HG03565 (cell line): ENCODE data around the gene SHC3.

Experiments used
- ATAC-seq: cut with Tn5 transposase; IDR thresholded peaks from one replicate; pipeline ENCODE4 v1.9.1; 2021; ENCODE audit warnings: mild to moderate bottlenecking, moderate library complexity; ENCODE audit not compliant: unreplicated experiment

SHC3 gene

DNA sequence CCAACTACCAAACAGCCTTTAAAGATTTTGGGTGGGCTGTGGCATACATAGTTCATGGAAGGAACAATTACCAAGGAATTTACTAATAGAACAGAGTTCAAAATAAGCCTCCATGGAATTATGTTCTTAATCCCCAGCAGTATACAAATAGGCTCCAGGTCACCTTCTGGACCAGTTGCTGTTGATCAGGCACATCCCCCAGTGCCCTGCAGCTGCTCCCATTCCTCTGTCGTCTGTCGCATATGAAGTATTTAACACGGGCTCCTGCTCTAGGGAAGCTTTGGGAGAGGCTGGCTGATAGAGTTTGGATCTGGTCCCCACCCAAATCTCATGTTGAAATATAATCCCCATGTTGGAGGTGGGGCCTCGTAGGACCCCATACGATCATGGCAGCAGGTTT lies 17.8 kb downstream of the SHC3 start:
- ATAC-seq, result no peak

DNA sequence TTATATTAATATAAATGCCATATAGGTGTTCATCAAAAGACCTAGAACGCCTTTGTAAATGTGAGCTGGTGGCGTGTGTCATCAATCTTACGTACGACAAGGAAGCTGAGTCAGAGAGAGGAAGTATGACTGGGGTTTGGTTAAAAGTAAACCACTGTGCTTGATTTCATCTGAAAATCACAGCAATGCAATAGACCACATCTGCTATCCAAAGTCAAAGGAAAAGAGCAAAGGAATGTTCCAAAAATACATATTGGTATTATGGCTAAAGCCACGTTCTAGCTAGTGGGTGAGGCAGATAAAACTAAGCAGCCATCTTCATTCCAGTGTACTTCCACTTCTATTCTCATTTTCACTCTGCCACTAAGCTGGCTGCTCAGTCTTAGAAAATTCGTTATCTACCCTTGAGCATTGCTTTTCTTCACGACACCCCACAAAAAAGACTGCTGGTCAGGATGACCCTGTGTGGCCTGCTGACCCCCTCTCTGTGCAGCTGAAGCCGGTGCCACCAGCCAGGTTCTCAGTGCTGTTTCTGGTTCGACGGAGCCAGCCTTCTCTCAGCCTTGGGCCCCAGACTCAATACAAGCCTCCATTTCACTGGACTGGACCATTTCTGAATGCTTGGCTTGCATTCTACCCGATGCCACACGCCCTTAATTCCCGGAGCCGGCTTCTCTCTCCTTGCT lies 23.8 kb downstream of the SHC3 start:
- no peak for ATAC-seq

GRCh38 chr9:89154218-89154617 lies 24.4 kb downstream of the SHC3 start:
- no peak for ATAC-seq

- no peak for ATAC-seq
Measured at GRCh38 chr9:89153232-89154017, 25.2 kb downstream of the SHC3 start.

GRCh38 chr9:89149726-89150125 lies 28.9 kb downstream of the SHC3 start:
- ATAC-seq, result no peak

DNA sequence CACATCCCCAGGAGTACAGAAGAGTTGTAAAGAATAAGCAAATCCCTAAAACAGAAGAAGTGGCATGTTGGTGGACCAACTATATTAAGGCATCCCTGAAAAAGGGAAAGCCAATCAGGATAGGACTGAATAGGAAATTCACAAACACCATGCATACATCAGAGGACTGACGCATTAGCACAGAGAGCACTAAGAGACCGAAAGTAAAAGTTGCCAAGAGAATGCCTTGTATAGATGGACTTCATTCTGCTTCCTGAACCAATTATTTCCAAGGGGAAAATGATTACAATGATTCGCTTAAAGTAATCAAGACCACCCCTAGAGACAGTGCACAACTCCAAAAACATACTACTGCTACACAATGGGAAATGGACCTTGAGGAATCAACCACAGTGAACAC lies 33.5 kb downstream of the SHC3 start:
- no peak for ATAC-seq

DNA sequence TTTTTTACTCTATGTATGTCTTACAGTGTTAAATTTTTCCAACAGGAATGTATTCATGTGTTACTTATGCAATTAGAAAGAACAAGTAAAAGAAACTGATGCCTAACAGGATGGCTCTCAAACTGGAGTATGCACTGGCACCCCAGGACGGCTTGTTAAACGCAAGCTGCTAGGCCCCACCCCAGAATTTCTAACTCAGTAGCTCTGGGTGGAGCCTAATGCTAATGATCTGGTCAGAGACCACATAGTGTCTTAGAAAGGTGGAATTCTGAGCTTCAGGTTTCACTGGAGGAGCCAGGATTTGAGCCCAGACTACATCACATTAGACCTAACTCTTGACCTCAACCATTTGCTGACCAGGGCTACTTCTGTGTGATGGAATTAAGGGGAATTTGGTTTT lies 34.4 kb downstream of the SHC3 start:
- no peak for ATAC-seq

- ATAC-seq, result no peak
Measured at GRCh38 chr9:89143266-89143665, 35.4 kb downstream of the SHC3 start.

GRCh38 chr9:89139455-89139854 lies 39.2 kb downstream of the SHC3 start:
- no peak for ATAC-seq

DNA sequence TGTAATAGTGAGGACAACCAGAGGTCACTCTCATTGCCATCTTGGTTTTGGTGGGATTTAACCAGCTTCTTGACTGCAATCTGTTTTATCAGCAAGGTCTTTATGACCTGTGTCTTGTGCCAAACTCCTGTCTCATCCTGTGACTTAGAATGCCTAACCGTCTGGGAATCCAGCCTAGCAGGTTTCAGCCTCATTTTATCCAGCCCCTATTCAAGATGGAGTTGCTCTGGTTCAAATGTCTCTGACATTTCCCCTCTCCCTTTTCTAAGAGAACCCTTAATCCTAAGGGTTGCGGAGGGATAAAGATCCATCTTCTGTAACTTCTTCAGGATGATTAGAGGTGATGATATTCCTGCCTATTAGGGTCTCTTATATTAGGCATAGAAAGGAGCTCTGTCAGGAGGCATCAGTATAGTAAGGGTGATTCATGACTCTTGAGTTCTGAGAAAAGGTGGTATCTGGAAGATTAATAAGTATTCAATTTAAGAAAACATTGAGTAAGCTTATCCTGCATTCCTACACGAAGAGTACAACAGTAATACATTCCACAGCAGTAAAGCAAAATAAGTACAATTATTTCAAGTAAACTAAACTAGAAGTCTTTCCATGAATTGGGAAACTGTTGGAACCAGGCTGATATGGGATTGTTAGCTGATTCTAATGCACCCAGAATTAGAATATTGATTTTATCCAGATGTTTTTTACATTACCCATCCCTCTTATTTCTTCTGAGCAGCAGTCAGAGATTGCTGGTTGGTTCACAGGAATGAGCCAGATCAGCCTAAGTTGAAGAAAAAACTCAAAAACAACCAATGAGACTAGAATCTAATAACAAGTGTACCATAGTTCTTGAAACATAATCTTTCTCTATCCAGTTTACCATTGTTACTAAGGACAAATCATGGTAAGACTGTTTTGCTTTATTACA lies 39.9 kb downstream of the SHC3 start:
- no peak for ATAC-seq

DNA sequence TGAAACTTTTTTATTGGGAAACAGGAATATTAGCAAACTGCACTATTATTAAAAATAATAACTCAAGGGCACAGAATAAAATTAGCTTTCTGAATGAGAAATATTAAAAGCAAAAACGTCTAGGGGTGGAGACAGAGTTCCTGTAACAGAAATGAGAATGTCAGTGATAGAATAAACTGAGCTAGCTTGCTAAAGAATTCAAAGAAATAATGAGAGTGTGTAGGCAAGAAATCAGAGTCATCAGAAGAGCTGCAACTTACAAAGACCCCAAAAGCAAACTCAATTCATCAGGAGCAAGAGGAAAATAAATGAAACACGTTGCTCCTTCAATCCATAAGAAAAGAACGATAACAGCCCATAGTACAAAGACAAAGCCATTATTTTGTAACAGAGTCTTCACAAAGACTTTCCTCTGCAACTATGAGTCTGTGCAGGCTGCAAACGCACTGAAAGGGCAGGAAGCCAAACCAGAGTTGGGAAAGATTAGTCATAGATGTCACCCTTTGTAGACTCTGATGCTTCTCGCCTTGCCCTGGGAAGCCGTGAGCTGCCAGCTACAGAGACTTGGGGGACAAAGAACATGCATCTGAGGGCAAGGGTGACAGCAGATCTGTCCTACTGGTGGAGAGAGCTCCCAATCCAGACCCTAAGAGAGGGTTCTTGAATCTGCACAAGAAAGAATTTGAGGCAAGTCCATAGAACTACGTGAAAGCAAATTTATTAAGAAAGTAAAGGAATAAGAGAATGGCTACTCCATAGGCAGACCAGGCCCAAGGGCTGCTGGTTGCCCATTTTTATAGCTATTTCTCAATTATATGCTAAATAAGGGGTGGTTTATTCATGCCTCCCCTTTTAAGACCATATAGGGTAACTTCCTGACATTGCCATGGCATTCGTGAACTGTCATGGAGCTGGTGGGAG lies 40.8 kb downstream of the SHC3 start:
- no peak for ATAC-seq

DNA sequence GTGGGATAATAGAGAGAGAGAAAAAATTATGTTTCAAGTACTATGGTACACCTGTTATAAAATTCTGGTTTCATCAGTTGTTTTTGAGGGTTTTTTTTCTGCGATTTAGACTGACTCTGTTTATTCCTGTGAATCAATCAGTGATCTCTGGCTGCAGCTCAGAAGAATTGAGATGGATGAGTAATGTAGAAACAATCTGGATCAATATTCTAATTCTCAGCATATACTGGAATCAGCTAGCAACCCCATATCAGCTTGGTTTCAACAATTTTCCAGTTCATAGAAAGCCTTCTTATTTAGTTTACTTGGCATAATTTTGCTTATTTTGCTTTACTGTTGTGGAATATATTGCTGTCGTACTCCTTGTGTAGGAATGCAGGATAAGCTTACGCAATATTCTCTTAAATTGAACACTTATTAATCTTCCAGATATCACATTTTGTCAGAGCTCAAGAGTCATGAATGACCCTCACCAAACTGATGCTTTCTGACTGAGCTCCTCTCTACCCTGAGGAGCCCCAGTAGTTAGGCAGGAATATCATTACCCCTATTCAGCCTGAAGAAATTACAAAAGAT lies 42.9 kb downstream of the SHC3 start:
- ATAC-seq, result no peak

- no peak for ATAC-seq
Measured at GRCh38 chr9:89134709-89135108, 43.9 kb downstream of the SHC3 start.

GRCh38 chr9:89122949-89123348 lies 55.7 kb downstream of the SHC3 start:
- no peak for ATAC-seq

GRCh38 chr9:89120704-89121103 lies 57.9 kb downstream of the SHC3 start:
- no peak for ATAC-seq

- ATAC-seq, result no peak
Measured at GRCh38 chr9:89116805-89117192, 61.8 kb downstream of the SHC3 start.

DNA sequence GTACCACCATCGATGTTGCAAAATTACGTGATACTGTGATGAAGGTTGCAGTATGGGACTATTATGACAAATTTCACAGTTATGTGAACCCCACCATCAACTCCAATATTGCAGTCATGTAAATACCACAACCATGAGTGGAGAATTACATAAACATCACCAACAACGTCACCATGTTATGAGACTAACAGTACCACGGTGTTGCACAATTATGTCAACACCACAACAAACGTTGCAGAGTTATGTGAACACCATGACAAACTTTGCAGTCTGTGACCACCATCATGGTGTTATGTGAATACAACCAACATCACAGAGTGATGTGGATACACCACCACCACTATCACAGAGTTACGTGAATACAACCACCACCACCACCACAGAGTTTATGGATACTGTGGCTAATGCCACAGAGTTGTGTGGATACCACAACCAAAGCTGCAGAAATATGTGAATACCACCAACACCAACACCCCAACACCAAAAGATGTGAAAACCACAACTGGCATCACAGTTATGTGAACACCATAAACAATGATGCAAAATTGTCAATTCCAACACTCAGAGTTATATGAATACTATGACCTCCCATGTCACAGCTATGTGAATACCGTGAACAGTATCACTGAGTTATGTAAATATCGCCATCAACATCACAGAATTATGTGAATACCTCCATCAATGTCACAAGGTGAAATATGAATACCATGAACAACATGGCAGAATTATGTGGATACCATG lies 62.4 kb downstream of the SHC3 start:
- ATAC-seq, result no peak

- ATAC-seq, result no peak
Measured at GRCh38 chr9:89115426-89115825, 63.2 kb downstream of the SHC3 start.

GRCh38 chr9:89114741-89115140 lies 63.9 kb downstream of the SHC3 start:
- ATAC-seq, result no peak
